NCI-H460 (cell line): ENCODE measurements around the gene CRHR2. TPM values are rescaled to one million over a fixed set of nuclear protein-coding genes. Genes with fewer than 3 reads are reported as not detected.
"Not testable (repeated sequence)": the region's sequence is repeated elsewhere in the genome, so short reads cannot be mapped to it uniquely, and the experiment has no call there.

Experiments used
- DNase-seq: peaks from one replicate; pipeline ENCODE4 v3.0.0-alpha.2; 2016; ENCODE audit warnings: low read depth; ENCODE audit errors: extremely low read depth
- polyA plus RNA-seq: library from polyadenylated mRNA; depleted of rRNA; stranded (reverse); fragments of >200 nt; gene quantifications from 2 replicates; pipeline ENCODE4 v1.2.3, GENCODE V29; 2014; cell fraction: nucleus; rRNA removed
- total RNA-seq: library from RNA; depleted of rRNA; stranded (reverse); fragments of >200 nt; shearing (Covaris generic); gene quantifications from 2 replicates; pipeline ENCODE4 v1.2.3, GENCODE V29; 2014; rRNA removed

The CRHR2 gene
- not detected in 2 replicates for total RNA-seq
- not detected in 2 replicates for polyA plus RNA-seq

DNA sequence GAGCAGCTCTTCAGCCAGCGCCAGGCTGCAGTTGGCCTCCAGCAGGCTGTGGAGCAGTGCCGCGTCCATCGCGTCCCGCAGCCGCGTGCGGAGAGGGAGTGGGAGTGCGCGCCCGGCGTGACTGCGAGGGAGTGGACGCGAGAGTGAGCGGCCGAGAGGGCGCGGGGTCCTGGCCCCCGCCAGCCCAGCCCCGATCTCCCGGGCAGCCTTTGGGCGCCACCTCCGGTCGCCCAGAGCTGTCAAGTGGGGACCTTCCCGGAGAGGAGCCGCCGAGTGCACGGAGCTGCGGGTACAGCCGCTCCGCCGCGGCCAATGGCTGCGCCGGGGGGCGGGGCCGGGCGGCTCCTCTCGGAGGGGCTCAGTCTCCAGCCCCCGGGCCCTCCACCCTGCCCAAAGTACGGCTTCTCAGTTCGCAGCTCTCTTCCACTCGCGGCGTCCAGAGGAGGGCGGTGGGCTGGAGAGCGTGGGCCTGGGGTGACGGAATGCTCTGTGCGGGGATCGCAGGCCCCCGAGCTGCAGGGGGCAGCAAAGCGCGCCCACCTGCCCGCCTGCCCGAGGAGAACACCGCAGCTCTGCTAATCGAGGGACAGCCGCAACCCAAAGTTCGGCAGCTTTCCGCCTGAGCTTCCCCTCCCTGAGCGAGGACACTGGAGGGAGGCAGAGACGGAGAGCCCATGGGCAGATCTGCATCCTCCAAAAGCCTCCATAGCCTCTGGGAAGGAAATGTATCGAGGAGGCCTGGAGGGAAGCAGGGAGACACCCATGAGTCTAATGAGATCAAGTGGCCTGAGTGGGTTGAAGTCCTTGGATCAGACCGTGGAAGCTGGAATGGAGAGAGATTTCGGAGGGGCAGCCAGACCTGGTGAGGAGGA, at the start of gene CRHR2:
Gene CRHR2 (minus strand): TSS at position 245 of the 872 bp plus-strand sequence. CDS start 176 bp downstream, at position 69.
- no peak for DNase-seq

GRCh38 chr7:30731581-30731980, 49.3 kb upstream of the CRHR2 start:
- no peak for DNase-seq

DNA sequence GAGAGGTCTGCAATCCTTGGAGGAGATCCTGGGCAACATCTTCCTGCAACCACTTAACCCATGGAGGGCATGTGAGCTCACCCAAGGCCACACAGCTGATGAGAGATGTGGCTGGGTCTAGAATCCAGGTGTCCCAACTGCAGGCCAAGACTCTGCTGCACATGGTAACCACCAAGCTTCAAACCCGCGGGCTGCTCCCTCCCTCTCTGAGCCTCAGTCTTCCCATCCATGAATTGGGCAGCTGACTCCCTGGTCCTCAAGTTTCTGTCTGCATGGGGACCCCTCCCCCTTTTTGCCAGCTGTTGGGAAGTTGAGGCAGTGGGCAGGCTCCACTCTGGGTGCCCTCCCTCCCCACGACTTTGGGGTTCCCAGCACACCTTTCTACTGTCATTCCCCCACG, 48.7 kb upstream of the CRHR2 start:
- no peak for DNase-seq

- DNase-seq = no peak
Observed at GRCh38 chr7:30730097-30730496, 47.8 kb upstream of the CRHR2 start.

GRCh38 chr7:30729642-30730041, 47.4 kb upstream of the CRHR2 start:
- DNase-seq = no peak

- no peak for DNase-seq
Observed at GRCh38 chr7:30728591-30729100, 46.4 kb upstream of the CRHR2 start.

- DNase-seq = no peak
Observed at GRCh38 chr7:30727061-30727945, 45.0 kb upstream of the CRHR2 start.

DNA sequence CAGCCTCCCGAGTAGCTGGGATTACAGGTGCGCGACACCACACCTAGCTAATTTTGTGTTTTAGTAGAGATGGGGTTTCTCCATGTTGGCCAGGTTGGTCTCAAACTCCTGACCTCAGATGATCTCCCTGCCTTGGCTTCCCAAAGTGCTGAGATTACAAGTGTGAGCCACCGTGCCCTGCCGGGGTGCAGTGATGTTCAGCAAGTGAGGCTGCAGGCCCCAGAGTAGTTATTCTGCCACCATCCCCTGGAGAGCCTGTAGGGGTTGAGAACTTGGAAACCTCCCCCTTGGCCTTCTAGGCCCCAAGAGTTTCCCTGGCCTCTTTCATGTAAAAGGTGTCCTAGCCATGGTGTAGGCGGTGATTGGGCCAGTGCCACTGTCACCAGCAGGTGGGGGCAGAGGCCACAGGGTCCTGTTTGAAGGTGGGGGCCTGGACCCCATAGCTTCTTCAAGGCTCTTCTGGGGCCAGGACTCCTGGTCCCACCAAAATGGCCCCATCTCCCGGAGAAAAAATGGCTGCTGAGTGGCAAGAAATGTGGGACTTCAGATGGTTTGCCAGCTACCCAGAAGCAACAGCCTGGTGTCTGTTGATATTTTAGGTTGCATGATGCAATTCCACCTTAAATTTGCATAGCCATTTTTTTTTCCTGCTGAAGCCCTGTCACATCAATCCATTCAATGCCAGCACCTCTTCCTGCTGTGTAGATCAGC, 44.2 kb upstream of the CRHR2 start:
- no peak for DNase-seq

DNA sequence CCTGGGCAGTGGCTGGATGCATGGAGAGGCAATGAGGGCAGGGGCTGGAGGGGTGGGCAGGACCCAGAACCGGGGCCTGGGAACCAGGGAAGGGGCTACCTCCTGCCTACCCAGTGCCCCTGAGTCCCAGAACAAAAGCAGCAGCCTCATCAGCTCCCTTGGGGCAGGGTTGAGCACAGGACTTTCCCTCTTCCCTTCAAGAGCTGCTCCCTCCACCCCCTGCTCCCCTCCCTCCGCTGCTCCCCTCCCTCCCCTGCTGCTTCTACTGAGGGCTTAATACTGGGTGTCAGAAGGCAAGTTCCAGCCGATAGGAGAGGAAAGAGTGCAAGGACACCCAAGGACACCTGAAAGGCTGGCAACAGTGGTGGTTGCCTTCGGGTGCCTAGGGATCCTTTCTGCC, 41.5 kb upstream of the CRHR2 start:
- DNase-seq = no peak

DNA sequence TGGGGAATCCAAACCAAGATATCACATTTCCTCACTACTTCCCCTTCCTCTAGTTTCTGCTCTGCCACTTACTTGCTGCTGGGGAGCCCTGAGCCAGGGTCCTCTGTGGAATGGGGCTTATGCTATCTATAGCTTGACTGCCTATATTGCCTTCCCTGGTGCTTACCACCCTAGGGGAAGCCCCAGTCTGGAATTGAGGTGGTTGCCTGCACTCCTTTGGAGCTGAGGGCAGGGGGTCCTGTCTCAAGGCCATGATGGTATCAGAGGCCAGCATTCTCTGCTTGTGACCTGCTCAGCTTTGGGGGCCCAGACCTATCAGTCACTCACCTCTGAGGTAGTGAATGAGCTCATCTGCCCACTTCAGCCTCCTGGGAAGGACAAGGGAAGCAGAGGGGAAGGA, 40.4 kb upstream of the CRHR2 start:
- DNase-seq = no peak

DNA sequence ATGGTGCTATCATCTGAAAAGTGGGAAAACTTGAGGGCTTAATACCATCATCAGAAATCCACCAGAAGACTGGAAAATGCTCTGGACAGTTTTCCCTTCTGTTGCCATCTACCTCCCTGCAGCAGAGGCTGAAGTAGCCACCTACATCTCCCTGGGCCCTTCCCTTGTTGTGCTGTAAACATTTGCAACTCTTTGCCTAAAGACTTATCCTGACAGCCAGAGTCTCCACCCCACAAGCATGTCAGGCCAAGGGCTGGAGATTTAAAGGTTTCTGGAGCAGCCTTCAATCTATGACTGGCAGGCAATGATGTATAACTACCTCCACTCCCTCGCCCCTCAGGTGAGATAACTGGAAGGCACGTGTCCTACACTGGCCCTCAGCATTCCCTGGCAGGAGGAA, 39.9 kb upstream of the CRHR2 start:
- no peak for DNase-seq

DNA sequence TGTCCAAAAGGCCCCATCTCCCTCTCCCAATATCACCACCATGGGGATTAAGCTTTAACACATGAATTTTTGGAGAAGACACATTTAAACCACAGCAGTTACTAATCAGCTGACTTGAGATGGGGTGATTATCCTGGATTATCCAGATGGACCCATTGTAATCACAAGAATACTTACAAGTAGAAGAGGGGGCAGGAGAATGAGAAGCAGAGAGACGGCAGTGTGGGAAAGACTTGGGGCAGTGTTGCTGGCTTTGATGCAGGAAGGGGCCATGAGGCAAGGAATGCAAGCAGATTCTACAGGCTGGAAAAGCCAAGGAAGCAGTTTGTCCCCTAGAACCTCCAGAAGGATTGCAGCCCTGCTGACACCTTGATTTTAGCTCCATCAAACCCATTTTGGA, 39.0 kb upstream of the CRHR2 start:
- no peak for DNase-seq

- not testable (repeated sequence) for DNase-seq
Observed at GRCh38 chr7:30719434-30719833, 37.2 kb upstream of the CRHR2 start.

DNA sequence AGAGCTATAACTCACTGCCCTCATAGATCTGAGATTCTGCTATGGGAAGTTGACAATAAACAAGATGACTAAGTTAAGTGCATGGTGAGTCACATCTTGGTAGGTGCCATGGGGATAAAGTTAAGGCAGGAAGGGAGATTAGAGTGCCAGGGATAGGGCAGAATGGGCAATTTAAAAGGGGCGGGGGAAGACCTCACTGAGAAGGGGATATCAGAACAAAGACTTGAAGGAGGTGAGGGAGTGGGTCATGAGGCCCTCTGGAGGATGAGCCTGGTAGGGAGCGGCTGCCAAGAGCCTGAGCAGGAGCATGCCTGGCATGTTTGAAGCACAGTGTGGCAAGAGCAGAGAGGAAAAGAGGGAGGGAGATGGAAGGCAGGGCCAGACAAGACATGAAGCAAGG, 34.9 kb upstream of the CRHR2 start:
- DNase-seq = no peak

- no peak for DNase-seq
Observed at GRCh38 chr7:30714129-30714528, 31.9 kb upstream of the CRHR2 start.

DNA sequence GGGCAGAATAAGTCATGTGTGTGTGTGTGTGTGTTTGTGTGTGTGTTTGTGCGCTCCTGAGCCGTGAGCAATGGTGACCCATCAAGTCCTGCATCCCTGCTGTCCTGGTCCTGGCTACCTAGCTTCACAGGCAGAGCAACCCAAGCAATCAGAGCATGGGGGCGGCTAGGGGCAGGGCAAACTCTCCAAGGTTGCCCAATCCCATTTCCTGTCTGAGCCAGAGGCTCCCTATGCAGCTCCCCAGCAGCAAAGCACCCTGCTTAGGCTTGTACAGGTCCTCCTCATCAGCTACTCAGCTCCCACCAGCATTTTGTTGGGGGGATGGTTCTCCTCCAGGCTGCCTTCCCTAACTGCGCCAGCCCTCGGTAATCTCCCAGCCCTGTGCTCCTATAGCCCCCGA, 31.1 kb upstream of the CRHR2 start:
- no peak for DNase-seq

- no peak for DNase-seq
Observed at GRCh38 chr7:30710669-30711068, 28.4 kb upstream of the CRHR2 start.

- DNase-seq = no peak
Observed at GRCh38 chr7:30709549-30709948, 27.3 kb upstream of the CRHR2 start.

GRCh38 chr7:30708983-30709382, 26.7 kb upstream of the CRHR2 start:
- DNase-seq = no peak

DNA sequence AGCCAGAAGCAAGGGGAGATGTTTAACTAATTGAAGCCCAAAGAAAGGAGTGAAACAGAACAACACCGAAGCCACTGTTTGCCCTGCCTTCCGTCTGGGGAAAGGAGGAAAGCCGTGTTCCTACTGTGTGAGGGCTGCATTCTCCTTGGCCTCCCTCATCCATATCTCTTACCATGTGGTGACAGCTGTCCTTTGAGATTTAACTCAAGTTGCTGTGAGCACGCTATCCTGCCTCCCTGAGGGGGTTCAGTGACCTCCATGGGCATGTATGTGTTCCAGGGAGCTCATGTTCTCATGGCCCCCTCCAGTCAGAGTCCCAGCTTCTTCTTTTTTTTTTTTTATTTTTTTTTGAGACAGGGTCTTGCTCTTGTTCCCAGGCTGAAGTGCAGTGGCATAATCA, 26.2 kb upstream of the CRHR2 start:
- DNase-seq = no peak
